Mammary epithelial cell (primary cell): Measurements from ENCODE around the gene ESRP2.

ENCODE experiments used
- CTCF ChIP-seq, 2 donors: IDR thresholded peaks in 1 of 2; conservative IDR thresholded peaks in 1 of 2; 2 replicates each; pipeline ENCODE4 v1.5.1; 2011 to 2012; ENCODE audit warnings: inconsistent platforms in 2 of 2, low read length in 2 of 2, mild to moderate bottlenecking in 2 of 2, control low read depth in 1 of 2, low read depth in 1 of 2; ENCODE audit not compliant: insufficient read depth in 1 of 2; ENCODE audit errors: extremely low read depth in 1 of 2
- EZH2 ChIP-seq: IDR thresholded peaks from 2 replicates; pipeline ENCODE4 v1.6.1; 2012; ENCODE audit warnings: low read length, inconsistent platforms, borderline replicate concordance

GRCh38 chr16:68275611-68276191 lies 39.8 kb upstream of the ESRP2 start:
- no peak for TF ChIP-seq CTCF (conservative IDR thresholded peaks at IDR 0.05 in 1 of 2, IDR thresholded peaks at IDR 0.05 in 1 of 2; ENCODE audit: extremely low read depth in 1 of 2, insufficient read depth in 1 of 2, low read depth in 1 of 2, low read length in 2 of 2)
- no peak for TF ChIP-seq EZH2
